ENCODE measurements around the gene TMF1.

GRCh38 chr3:69088063-69088462 is 35.9 kb upstream of the TMF1 start:
- TF ChIP-seq CTCF (IDR thresholded peaks at IDR 0.05 in 2 of 3, conservative IDR thresholded peaks at IDR 0.05 in 1 of 3; ENCODE audit: control insufficient read depth in 2 of 3, extremely low read depth in 1 of 3, insufficient read depth in 1 of 3, low read depth in 3 of 3, low read length in 3 of 3) (no peak), ZNF24 (IDR thresholded peaks at IDR 0.05) (no peak), BHLHE40 (IDR thresholded peaks at IDR 0.05; ENCODE audit: borderline replicate concordance in 1 of 2, low read depth in 2 of 2, low read length in 1 of 2) (peak; percentile 54 to 55; a peak in 3 of 4 replicates)

All from GM12878 (cell line).